ENCODE measurements around the gene ZNF491.

DNA sequence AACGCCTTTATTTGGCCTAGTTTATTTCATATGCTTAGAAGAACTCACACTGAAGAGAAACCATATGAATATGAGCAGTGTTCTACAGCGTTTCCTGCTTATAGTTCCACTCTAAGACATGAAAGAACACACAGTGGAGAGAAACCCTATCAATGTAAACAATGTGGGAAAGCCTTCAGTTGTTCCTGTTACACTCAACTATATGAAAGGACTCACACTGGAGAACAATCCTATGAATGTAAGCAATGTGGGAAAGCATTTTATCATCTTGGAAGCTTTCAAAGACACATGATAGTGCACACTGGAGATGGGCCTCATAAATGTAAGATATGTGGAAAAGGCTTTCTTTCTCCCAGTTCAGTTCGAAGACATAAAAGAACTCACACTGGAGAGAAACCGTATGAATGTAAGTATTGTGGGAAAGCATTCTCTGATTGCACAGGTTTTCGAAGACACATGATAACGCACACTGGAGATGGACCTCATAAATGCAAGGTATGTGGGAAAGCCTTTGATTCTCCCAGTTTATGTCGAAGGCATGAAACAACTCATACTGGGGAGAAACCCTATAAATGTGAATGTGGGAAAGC lies 17.8 kb upstream of the ZNF491 start:
- TF ChIP-seq SMC3 (conservative IDR thresholded peaks at IDR 0.05; ENCODE audit: poor library complexity) (no peak), TAF1 (IDR thresholded peaks at IDR 0.05; ENCODE audit: low read depth) (no peak)
- TF ChIP-seq, protein P1, sequence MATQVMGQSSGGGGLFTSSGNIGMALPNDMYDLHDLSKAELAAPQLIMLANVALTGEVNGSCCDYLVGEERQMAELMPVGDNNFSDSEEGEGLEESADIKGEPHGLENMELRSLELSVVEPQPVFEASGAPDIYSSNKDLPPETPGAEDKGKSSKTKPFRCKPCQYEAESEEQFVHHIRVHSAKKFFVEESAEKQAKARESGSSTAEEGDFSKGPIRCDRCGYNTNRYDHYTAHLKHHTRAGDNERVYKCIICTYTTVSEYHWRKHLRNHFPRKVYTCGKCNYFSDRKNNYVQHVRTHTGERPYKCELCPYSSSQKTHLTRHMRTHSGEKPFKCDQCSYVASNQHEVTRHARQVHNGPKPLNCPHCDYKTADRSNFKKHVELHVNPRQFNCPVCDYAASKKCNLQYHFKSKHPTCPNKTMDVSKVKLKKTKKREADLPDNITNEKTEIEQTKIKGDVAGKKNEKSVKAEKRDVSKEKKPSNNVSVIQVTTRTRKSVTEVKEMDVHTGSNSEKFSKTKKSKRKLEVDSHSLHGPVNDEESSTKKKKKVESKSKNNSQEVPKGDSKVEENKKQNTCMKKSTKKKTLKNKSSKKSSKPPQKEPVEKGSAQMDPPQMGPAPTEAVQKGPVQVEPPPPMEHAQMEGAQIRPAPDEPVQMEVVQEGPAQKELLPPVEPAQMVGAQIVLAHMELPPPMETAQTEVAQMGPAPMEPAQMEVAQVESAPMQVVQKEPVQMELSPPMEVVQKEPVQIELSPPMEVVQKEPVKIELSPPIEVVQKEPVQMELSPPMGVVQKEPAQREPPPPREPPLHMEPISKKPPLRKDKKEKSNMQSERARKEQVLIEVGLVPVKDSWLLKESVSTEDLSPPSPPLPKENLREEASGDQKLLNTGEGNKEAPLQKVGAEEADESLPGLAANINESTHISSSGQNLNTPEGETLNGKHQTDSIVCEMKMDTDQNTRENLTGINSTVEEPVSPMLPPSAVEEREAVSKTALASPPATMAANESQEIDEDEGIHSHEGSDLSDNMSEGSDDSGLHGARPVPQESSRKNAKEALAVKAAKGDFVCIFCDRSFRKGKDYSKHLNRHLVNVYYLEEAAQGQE (IDR thresholded peaks at IDR 0.05; ENCODE audit: borderline replicate concordance), result no peak

All from neural cell (in vitro differentiated cells).